ENCODE data around the gene GPR55.
"Not testable (repeated sequence)": the region's sequence is repeated elsewhere in the genome, so short reads cannot be mapped to it uniquely, and the experiment has no call there.

GPR55 gene, protein sequence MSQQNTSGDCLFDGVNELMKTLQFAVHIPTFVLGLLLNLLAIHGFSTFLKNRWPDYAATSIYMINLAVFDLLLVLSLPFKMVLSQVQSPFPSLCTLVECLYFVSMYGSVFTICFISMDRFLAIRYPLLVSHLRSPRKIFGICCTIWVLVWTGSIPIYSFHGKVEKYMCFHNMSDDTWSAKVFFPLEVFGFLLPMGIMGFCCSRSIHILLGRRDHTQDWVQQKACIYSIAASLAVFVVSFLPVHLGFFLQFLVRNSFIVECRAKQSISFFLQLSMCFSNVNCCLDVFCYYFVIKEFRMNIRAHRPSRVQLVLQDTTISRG

GRCh38 chr2:230924470-230925341 lies at the start of gene GPR55:
TSS of gene GPR55 (minus strand) at chr2:230925242. CDS start at chr2:230910962, 14,280 bp downstream.
- peak; percentile 44 to 76 for DNase-seq (ENCODE audit: low read depth in 1 of 2, low spot score in 1 of 2)

DNA sequence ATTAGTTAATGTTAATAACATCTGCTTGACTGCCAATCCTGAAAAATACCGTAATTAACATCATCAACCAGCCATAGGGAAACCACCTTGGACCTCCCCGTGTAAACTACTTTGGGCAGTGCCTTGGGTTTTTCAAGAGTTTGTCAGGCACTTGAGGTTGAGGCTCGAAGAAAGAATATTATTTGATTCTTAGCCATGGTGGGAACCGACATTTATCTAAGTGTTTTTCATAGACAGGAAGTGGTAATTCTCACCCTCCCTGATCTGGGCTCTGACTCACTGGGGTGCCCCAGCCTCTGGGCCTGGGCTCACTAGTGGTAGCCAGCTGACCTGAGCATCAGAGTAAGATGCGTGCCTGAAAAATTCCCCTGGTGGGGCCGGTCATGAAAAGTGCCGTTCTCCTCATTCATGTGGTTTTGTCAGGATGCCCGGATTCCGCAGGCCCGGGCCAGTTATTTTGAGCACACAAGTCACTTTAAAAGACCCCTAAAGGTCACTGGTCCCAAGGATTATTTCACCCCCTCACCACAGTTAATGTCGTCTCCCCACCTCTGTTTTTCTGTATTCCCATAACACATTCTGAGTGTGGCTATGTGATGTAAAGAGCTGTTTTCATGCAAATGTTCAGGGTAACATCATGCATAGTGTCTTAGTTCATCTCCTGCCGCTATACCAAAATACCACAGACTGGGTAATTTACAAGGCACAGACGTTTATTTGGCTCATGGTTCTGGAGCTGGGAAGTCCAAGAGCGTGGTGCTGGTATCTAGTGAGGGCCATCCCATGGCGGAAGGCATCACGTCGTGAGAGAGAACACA lies 49.3 kb upstream of the GPR55 start:
- peak; percentile 23 to 69 for DNase-seq (ENCODE audit: low read depth in 1 of 2, low spot score in 1 of 2)

GRCh38 chr2:230972046-230972445 lies 47.0 kb upstream of the GPR55 start:
- no peak for DNase-seq (ENCODE audit: low read depth in 1 of 2, low spot score in 1 of 2)

- no peak for DNase-seq (ENCODE audit: low read depth in 1 of 2, low spot score in 1 of 2)
These were observed 44.6 kb upstream of the GPR55 start for GRCh38 chr2:230969659-230970015.

GRCh38 chr2:230968921-230969658 lies 44.0 kb upstream of the GPR55 start:
- DNase-seq (ENCODE audit: low read depth in 1 of 2, low spot score in 1 of 2): no peak

DNA sequence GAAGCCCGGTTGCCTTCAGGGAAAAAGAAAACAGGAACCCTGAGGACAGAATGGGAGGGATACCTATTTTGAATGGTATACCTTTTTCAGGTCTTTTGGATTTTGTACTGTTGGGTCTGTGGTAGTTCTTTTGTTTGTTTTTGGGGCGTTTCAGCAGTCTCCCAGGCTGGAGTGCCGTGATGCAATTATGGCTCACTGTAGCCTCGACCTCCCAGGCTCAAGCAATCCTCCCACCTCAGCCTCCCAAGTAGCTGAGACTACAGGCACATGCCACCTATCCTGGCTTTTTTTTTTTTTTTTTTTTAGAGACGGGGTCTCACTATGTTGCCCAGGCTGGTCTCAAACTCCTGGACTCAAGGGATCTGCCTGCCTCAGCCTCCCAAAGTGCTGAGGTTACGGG lies 43.3 kb upstream of the GPR55 start:
- not testable (repeated sequence) for DNase-seq (ENCODE audit: low read depth in 1 of 2, low spot score in 1 of 2)

- DNase-seq (ENCODE audit: low read depth in 1 of 2, low spot score in 1 of 2): no peak
These were observed 42.1 kb upstream of the GPR55 start for GRCh38 chr2:230967113-230967512.

DNA sequence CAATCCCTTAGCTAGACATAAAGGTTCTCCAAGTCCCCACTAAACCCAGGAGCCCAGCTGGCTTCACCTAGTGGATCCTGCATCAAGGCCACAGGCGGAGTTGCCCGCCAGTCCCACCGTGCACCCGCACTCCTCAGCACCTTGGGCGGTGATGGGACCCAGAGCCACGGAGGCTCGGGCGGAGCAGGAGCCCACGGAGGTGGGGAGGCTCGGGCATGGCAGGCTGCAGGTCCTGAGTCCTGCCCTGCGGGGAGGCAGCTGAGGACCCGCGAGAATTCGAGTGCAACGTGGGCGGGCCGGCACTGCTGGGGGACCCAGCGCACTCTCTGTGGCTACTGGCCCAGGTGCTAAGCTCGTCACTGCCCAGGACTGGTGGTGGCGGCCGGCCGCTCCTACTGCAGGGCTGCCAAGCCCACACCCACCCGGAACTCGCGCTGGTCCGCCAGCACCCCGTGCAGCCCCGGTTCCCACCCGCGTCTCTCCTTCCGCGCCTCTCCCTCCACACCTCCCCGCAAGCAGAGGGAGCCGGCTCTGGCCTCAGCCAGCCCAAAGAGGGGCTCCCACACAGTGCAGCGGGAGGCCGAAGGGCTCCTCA lies 39.2 kb upstream of the GPR55 start:
- no peak for DNase-seq (ENCODE audit: low read depth in 1 of 2, low spot score in 1 of 2)

DNA sequence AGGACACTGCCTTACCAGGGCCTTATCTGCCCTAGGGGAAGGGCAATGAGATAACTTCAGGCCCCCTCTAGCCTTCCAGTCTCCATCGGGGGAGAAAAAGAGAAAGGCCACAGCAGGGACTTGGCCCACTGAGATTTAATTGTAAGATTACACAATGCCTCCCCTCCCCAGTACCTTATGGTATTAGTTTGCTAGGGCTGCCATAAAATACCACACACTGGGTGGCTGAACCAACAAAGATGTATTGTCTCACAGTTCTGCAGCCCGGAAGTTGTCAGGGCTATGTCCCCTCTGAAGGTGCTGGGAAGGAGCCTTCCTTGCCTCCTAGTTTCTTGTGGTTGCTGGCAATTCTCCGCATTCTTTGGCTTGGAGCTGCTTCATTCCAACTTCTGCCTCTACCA lies 36.0 kb upstream of the GPR55 start:
- DNase-seq (ENCODE audit: low read depth in 1 of 2, low spot score in 1 of 2): no peak

DNA sequence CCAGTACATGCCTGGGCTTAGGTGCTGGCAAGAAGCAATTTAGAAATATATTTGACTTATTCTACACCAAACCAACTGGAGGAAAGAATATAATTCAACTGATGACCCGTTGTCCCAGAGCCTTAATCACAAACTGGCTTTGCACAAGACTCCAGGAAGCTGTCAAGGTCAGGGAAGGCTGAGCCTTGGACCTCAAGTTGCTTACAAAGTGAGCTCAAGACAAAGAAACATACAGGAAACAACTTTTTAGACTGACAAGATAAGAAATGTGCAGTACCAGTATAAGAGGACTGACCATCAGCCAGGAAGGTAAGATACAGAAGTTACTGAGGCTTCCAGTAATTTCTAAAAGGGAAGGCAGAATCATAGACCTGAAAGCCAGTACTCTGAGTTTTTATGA lies 35.0 kb upstream of the GPR55 start:
- DNase-seq (ENCODE audit: low read depth in 1 of 2, low spot score in 1 of 2): no peak

- no peak for DNase-seq (ENCODE audit: low read depth in 1 of 2, low spot score in 1 of 2)
These were observed 34.0 kb upstream of the GPR55 start for GRCh38 chr2:230958820-230959756.

DNA sequence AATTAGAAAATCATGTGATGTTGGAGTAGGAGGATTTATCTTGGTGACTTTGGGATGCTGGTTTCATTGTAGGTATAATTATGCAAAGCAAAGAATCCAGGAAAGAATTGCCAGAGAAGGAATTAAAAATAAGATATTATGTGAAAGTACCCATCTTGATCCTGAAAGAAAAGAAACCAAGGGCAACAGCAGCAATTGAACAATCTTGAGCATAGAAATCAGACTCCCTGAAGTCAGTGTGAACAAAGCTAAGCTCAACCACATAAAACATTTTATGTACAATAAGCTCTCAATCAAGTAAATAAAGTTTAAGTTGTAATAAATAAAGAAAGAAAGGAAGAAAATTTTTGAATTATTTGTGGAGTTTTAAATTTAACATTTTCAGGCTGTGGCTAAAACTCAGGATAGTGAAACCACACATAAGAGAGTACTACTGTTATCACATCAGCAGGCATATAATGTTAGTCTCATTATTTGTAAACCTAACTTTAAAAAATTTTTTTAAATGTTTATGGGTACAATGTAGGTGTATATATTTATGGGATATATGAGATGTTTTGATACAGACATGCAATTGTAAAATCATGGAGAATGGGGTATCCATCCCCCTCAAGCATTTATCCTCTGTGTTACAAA lies 32.8 kb upstream of the GPR55 start:
- DNase-seq (ENCODE audit: low read depth in 1 of 2, low spot score in 1 of 2): no peak

- peak in 1 of 2 donors; percentile 48 for DNase-seq (ENCODE audit: low read depth in 1 of 2, low spot score in 1 of 2)
These were observed 32.0 kb upstream of the GPR55 start for GRCh38 chr2:230956827-230957755.

- DNase-seq (ENCODE audit: low read depth in 1 of 2, low spot score in 1 of 2): no peak
These were observed 30.2 kb upstream of the GPR55 start for GRCh38 chr2:230955163-230955737.

DNA sequence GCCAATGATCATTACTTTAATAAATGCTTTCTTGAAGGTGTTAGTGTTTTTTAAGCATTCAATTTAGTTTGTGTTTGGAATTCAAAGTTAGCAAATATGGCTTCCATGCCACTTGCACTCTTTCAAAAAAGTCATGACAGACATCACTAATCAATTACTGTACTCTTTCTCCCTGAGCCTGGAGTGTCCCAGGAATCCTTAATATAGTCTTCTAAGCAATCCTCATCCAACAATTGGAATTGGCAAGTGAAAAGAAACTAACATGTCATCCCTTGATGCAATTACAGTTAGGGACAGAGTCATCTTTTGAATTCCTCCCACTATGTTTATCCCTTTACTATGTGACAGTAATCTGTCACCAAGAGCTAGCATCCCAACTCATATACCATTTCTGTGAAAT lies 29.7 kb upstream of the GPR55 start:
- no peak for DNase-seq (ENCODE audit: low read depth in 1 of 2, low spot score in 1 of 2)

GRCh38 chr2:230953845-230954244 lies 28.8 kb upstream of the GPR55 start:
- no peak for DNase-seq (ENCODE audit: low read depth in 1 of 2, low spot score in 1 of 2)

- no peak for DNase-seq (ENCODE audit: low read depth in 1 of 2, low spot score in 1 of 2)
These were observed 27.3 kb upstream of the GPR55 start for GRCh38 chr2:230952226-230952956.

Data from activated CD4-positive, alpha-beta T cell treated with anti-CD3 and anti-CD28 coated beads, Interleukin-2, amount 50 U/mL, for 24 hours (primary cell).